Lung (tissue), 12 donors: ENCODE measurements around the gene ZNF281. TPM values are rescaled to one million over a fixed set of nuclear protein-coding genes. Genes with fewer than 3 reads are reported as not detected.

ENCODE experiments used
- ATAC-seq: fragments of 200-7000 bp; cut with Tn5 transposase; one replicate; pipeline ENCODE4 v1.9.1; 2020; ENCODE audit warnings: moderate number of reproducible peaks; ENCODE audit not compliant: insufficient read depth, low FRiP score
- DNase-seq, 3 donors: peaks; one replicate each; pipeline ENCODE4 v3.0.0-alpha.2; 2013 to 2017
- H3K27ac ChIP-seq, 2 donors: one replicate each; pipeline ENCODE4 v1.5.1; 2013; ENCODE audit warnings: mild to moderate bottlenecking in 2 of 2, moderate library complexity in 2 of 2, control low read depth in 1 of 2, inconsistent platforms in 1 of 2, low read depth in 1 of 2, low read length in 1 of 2
- H3K27me3 ChIP-seq, 3 donors: one replicate each; pipeline ENCODE4 v1.5.1; 2013; ENCODE audit warnings: low read length in 2 of 3; ENCODE audit not compliant: control insufficient read depth in 3 of 3, insufficient read depth in 3 of 3
- H3K36me3 ChIP-seq, 4 donors: one replicate each; pipeline ENCODE4 v1.5.1; 2013; ENCODE audit warnings: low read length in 4 of 4, mild to moderate bottlenecking in 1 of 4, moderate library complexity in 1 of 4; ENCODE audit not compliant: control insufficient read depth in 4 of 4, insufficient read depth in 4 of 4
- H3K4me1 ChIP-seq, 5 donors: one replicate each; pipeline ENCODE4 v1.5.1; 2013; ENCODE audit warnings: low read length in 5 of 5, mild to moderate bottlenecking in 2 of 5, moderate library complexity in 1 of 5; ENCODE audit not compliant: control insufficient read depth in 5 of 5, insufficient read depth in 5 of 5
- H3K4me3 ChIP-seq: one replicate; pipeline ENCODE4 v1.5.1; 2013; ENCODE audit warnings: mild to moderate bottlenecking, control low read depth, moderate library complexity
- H3K9ac ChIP-seq, 2 donors: one replicate each; pipeline ENCODE4 v1.5.1; 2013; ENCODE audit warnings: low read length in 2 of 2, control low read depth in 1 of 2; ENCODE audit not compliant: insufficient read depth in 1 of 2
- H3K9me3 ChIP-seq, 4 donors: one replicate each; pipeline ENCODE4 v1.5.1; 2013; ENCODE audit warnings: low read length in 3 of 4, mild to moderate bottlenecking in 1 of 4, moderate library complexity in 1 of 4; ENCODE audit not compliant: control insufficient read depth in 4 of 4, insufficient read depth in 3 of 4
- WGBS, 2 donors: extraction: QIAGEN DNeasy Blood & Tissue Kit; methylation state at CpG; one replicate each; pipeline ENCODE4 v1.1.7; 2013; 5-methylcytosine and 5-hydroxymethylcytosine counted together
- polyA plus RNA-seq, 2 donors: library from polyadenylated mRNA; stranded (reverse); fragments of 200-250 nt; gene quantifications; one replicate each; pipeline ENCODE4 v1.2.1, GENCODE V29; 2013
- total RNA-seq, 2 donors: library from RNA; depleted of rRNA in 1 of 2; stranded (reverse); fragments of >200 nt in 1 of 2; gene quantifications; one replicate each; pipeline ENCODE4 v1.2.1, GENCODE V29; 2014 to 2021
- TF ChIP-seq, protein P1 (sequence below): IDR thresholded peaks from 2 replicates; pipeline ENCODE4 v1.5.1; 2012; ENCODE audit warnings: mild to moderate bottlenecking; ENCODE audit errors: control extremely low read depth, extremely low read depth
- donor health status: control.
- donor health status: control.
- donor health status: Bipolar disorder and iron deficiency.
- donor health status: healthy.
- donor health status: DM: yes; HTN: yes; CAD: no.

ZNF281 gene
- total and polyA plus RNA-seq, 4 donors: 5.4 to 24.8 (median 10.9) TPM

DNA sequence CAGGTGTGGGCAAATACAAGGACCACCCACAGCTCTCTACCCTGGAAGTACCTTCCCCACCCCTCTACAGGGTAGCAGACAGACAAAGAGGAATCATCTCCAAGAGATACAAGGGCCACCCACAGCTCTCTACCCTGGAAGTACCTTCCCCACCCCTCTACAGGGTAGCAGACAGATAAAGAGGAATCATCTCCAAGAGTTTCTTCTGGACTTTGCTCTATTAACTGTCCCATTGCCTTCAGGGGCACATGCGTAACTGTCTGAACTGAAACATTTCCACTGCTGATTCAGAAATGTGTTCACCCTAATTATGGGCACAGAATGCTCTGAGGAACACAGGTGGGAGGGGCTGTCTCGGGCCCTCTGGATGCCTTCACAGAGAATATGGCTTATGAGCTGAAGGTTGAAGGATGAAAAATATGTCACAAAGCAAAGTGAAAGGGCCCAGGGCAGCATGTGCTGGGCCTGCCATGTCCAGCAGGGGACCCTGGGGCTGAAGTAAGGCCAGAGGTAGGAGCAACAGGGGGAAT, 43.9 kb downstream of the ZNF281 start:
- ATAC-seq: no peak
- Histone ChIP-seq H3K36me3 (no peaks in the 10 kb centered on the region), H3K27me3 (no peaks in the 10 kb centered on the region), H3K9me3 (no peaks in the 10 kb centered on the region), H3K27ac (no peak overlapping the region), H3K9ac (no peak overlapping the region), H3K4me3 (no peak overlapping the region), H3K4me1 (peaks cover 0 to 10% (median 0%) of the 10 kb centered on the region in 5 donors)
- no peak for DNase-seq
- WGBS, 2 donors: 91 to 95% methylated on average over 2 of the region's 2 CpGs
- TF ChIP-seq, protein P1, sequence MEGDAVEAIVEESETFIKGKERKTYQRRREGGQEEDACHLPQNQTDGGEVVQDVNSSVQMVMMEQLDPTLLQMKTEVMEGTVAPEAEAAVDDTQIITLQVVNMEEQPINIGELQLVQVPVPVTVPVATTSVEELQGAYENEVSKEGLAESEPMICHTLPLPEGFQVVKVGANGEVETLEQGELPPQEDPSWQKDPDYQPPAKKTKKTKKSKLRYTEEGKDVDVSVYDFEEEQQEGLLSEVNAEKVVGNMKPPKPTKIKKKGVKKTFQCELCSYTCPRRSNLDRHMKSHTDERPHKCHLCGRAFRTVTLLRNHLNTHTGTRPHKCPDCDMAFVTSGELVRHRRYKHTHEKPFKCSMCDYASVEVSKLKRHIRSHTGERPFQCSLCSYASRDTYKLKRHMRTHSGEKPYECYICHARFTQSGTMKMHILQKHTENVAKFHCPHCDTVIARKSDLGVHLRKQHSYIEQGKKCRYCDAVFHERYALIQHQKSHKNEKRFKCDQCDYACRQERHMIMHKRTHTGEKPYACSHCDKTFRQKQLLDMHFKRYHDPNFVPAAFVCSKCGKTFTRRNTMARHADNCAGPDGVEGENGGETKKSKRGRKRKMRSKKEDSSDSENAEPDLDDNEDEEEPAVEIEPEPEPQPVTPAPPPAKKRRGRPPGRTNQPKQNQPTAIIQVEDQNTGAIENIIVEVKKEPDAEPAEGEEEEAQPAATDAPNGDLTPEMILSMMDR: no peak

DNA sequence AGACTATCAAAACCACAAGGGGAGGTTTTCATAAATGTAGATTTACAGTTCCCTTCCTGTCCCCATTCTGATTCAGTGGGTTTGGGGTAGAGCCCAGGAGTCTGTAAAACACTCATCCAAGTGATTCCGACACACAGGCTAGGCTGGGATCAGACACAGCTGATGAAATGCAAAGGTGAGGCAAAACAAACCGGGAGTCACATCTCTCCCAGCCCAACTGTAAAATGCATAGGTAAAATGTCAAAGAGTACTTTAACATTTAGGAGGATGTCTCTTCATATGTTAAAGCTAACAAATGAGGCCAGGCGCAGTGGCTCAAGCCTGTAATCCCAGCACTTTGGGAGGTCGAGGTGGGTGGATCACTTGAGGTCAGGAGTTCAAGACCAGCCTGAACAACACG, 45.0 kb downstream of the ZNF281 start:
- no peak overlapping the region for H3K27ac ChIP-seq
- H3K4me3 ChIP-seq: no peak overlapping the region
- ATAC-seq: no peak
- H3K4me1 ChIP-seq: peaks cover 0 to 9% (median 0%) of the 10 kb centered on the region in 5 donors
- no peaks in the 10 kb centered on the region for H3K27me3 ChIP-seq
- no peaks in the 10 kb centered on the region for H3K36me3 ChIP-seq
- no peak overlapping the region for H3K9ac ChIP-seq
- DNase-seq: no peak
- TF ChIP-seq, protein P1: no peak
- H3K9me3 ChIP-seq: no peaks in the 10 kb centered on the region
- 82% methylated on average over 5 of the region's 5 CpGs for WGBS, 2 donors

DNA sequence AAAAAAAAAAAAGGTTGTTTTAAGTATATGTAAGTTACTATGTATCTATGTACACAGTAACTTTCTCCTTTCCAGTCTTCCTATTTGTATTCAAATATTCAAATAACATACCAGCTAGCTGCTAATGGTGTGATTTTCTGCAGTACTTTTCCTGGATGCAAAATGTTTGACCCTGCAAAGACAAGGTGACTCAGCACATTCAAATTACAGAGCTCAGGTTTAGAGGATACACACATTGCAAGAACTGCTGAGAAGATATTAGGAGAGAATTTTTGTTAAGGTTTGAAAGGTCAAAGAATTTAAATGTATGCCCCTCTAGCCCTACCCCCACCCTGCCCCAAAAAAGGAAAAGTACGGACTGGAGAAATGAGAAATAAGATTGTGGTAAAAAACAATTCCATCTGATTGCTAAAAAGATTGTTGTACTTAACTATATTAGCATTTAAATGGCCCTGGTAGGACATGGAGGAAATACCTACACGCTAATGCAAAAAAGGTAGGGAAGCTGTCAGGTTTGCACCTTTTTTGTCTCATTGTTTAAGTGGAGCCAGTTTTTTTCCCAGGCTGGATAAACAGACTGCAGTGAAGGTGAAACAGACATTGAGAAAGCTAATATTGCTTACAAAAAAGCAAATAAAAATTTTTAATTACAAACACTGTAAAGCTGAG, 45.6 kb downstream of the ZNF281 start:
- WGBS, 2 donors: 61 to 70% methylated on average over 2 of the region's 2 CpGs
- H3K4me3 ChIP-seq: no peak overlapping the region
- no peak overlapping the region for H3K9ac ChIP-seq
- DNase-seq (no peak), ATAC-seq (no peak)
- H3K27me3 ChIP-seq: no peaks in the 10 kb centered on the region
- no peaks in the 10 kb centered on the region for H3K9me3 ChIP-seq
- H3K4me1 ChIP-seq: peaks cover 0 to 8% (median 0%) of the 10 kb centered on the region in 5 donors
- TF ChIP-seq, protein P1: no peak
- no peaks in the 10 kb centered on the region for H3K36me3 ChIP-seq
- no peak overlapping the region for H3K27ac ChIP-seq
